ENCODE results near the gene WBP1L. TPM values are rescaled to one million over a fixed set of nuclear protein-coding genes. Genes with fewer than 3 reads are reported as not detected.
"Not testable (repeated sequence)": the region's sequence is repeated elsewhere in the genome, so short reads cannot be mapped to it uniquely, and the experiment has no call there.

The WBP1L gene
- total RNA-seq, 4 donors from 2014 or later, result 103 to 204 (median 145) TPM

- Histone ChIP-seq H3K27ac (peak overlapping the region; percentile 74 to 81 (median 78)), H3K36me3 (no peaks in the 10 kb centered on the region), H3K4me1 (peaks cover 29 to 30% of the 10 kb centered on the region in 2 donors), H3K27me3 (no peaks in the 10 kb centered on the region), H3K9me3 (no peaks in the 10 kb centered on the region), H3K4me3 (no peak overlapping the region)
- no peak for TF ChIP-seq POLR2A (IDR thresholded peaks at IDR 0.05)
- TF ChIP-seq CTCF (IDR thresholded peaks at IDR 0.05 in 4 of 5, conservative IDR thresholded peaks at IDR 0.05 in 1 of 5), result peak; percentile 44 to 66 (median 51)
- intact Hi-C loops (cut with DNase I; ENCODE audit: low total_unique reads), result loop anchor here (2.0 kb wide), 1 partner anchor 18 kb away; no protein-coding TSS in a partner anchor
- ATAC-seq (peak; percentile 73 to 91), DNase-seq (peak; percentile 35 to 62)
- in situ Hi-C loops (cut with MboI; ENCODE audit: low sequenced_read_pairs in 4 of 4), result no loop called here
Observed at GRCh38 chr10:102752934-102753664, 9.4 kb downstream of the WBP1L start.

GRCh38 chr10:102753718-102754117, 10.0 kb downstream of the WBP1L start:
- in situ Hi-C loops (cut with MboI; ENCODE audit: low sequenced_read_pairs in 4 of 4) (no loop called here), intact Hi-C loops (cut with DNase I; ENCODE audit: low total_unique reads) (loop anchor here (2.0 kb wide), 1 partner anchor 17 kb away; no protein-coding TSS in a partner anchor)
- H3K9me3 ChIP-seq, result no peaks in the 10 kb centered on the region
- no peak for DNase-seq
- H3K36me3 ChIP-seq, result no peaks in the 10 kb centered on the region
- no peak for TF ChIP-seq POLR2A (IDR thresholded peaks at IDR 0.05)
- no peak for TF ChIP-seq CTCF (IDR thresholded peaks at IDR 0.05 in 4 of 5, conservative IDR thresholded peaks at IDR 0.05 in 1 of 5)
- no peak for ATAC-seq
- H3K27me3 ChIP-seq, result no peaks in the 10 kb centered on the region
- H3K4me3 ChIP-seq, result no peak overlapping the region
- peak overlapping the region; percentile 74 to 81 (median 78) for H3K27ac ChIP-seq
- H3K4me1 ChIP-seq, result peaks cover 29 to 36% of the 10 kb centered on the region in 2 donors

GRCh38 chr10:102757323-102757722, 13.6 kb downstream of the WBP1L start:
- Histone ChIP-seq H3K4me1 (peaks cover 20 to 27% of the 10 kb centered on the region in 2 donors), H3K27me3 (no peaks in the 10 kb centered on the region), H3K27ac (peak overlapping the region in 1 of 4 donors; percentile 13)

DNA sequence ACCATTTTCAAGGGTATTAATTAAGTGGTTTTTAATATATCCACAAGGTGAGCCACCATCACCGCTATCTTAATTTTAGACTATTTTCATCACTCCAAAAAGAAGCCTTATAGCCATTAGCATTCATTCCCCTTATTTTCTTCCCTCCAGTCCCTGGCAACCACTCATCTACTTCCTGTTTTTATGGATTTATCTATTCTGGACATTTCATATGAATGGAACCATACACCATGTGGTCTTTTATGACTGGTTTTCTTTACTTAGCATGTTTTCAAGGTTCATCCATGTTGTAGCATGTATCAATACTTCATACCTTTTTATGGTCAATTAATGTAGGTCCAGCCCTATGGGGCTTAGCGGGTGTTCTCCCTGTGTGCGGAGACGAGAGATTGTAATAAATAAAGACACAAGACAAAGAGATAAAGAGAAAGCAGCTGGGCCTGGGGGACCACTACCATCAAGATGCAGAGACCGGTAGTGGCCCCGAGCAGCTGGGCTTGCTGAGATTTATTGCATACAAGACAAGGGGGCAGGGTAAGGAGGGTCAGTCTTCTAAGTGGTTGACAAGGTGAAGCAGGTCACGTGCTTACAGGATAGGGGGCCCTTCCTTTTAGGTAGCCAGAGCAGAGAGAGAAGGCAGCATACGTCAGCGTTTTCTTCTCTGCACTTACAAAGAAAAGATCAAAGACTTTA, 14.6 kb downstream of the WBP1L start:
- ATAC-seq, result no peak
- Histone ChIP-seq H3K36me3 (no peaks in the 10 kb centered on the region), H3K4me1 (peaks cover 14 to 16% of the 10 kb centered on the region in 2 donors), H3K9me3 (no peaks in the 10 kb centered on the region), H3K4me3 (no peak overlapping the region), H3K27ac (peak overlapping the region; percentile 48 to 77 (median 56)), H3K27me3 (no peaks in the 10 kb centered on the region)
- intact Hi-C loops (cut with DNase I; ENCODE audit: low total_unique reads), result no loop called here
- in situ Hi-C loops (cut with MboI; ENCODE audit: low sequenced_read_pairs in 4 of 4), result no loop called here
- no peak for TF ChIP-seq POLR2A (IDR thresholded peaks at IDR 0.05)
- TF ChIP-seq CTCF (IDR thresholded peaks at IDR 0.05 in 4 of 5, conservative IDR thresholded peaks at IDR 0.05 in 1 of 5), result no peak
- DNase-seq, result no peak

More at GRCh38 chr10:102757323-102757722, 13.6 kb downstream of the WBP1L start:
- H3K4me3 ChIP-seq, result no peak overlapping the region
- no peaks in the 10 kb centered on the region for H3K36me3 ChIP-seq
- ATAC-seq, result no peak
- H3K9me3 ChIP-seq, result no peaks in the 10 kb centered on the region
- in situ Hi-C loops (cut with MboI; ENCODE audit: low sequenced_read_pairs in 4 of 4) (no loop called here), intact Hi-C loops (cut with DNase I; ENCODE audit: low total_unique reads) (no loop called here)
- TF ChIP-seq POLR2A (IDR thresholded peaks at IDR 0.05) (no peak), CTCF (IDR thresholded peaks at IDR 0.05 in 4 of 5, conservative IDR thresholded peaks at IDR 0.05 in 1 of 5) (no peak)
- no peak for DNase-seq

GRCh38 chr10:102758933-102759262, 15.2 kb downstream of the WBP1L start:
- intact Hi-C loops (cut with DNase I; ENCODE audit: low total_unique reads), result not testable (repeated sequence)

More at GRCh38 chr10:102758933-102759262, 15.2 kb downstream of the WBP1L start:
- H3K4me3 ChIP-seq; in situ Hi-C loops (cut with MboI; ENCODE audit: low sequenced_read_pairs in 4 of 4); H3K36me3 ChIP-seq; H3K9me3 ChIP-seq; H3K27me3 ChIP-seq; ATAC-seq: not testable (repeated sequence)
- peak in 1 of 2 donors; percentile 72 for DNase-seq
- H3K4me1 ChIP-seq, result peaks cover 11 to 12% of the 10 kb centered on the region in 2 donors
- H3K27ac ChIP-seq, result peak overlapping the region; percentile 48 to 77 (median 56)
